K562 (cell line): Measurements from ENCODE around the gene C11orf52. TPM values are rescaled to one million over a fixed set of nuclear protein-coding genes. Genes with fewer than 3 reads are reported as not detected.

ENCODE experiments used
- CBX5 ChIP-seq: IDR thresholded peaks from 2 replicates; pipeline ENCODE4 v1.6.1; 2014; ENCODE audit warnings: low read depth, borderline replicate concordance
- CCAR2 ChIP-seq: fragments of 200-400 bp; formaldehyde crosslinking; IDR thresholded peaks from 2 replicates; pipeline ENCODE4 v1.6.1; 2017; ENCODE audit warnings: mild to moderate bottlenecking, low read depth, low read length
- HNRNPK ChIP-seq: fragments of 200-400 bp; formaldehyde crosslinking; IDR thresholded peaks from one replicate; pipeline ENCODE4 v1.6.1; 2018; ENCODE audit warnings: mild to moderate bottlenecking, low read depth, low read length; ENCODE audit not compliant: poor library complexity, severe bottlenecking
- MED1 ChIP-seq: sonication (generic); formaldehyde crosslinking; IDR thresholded peaks from 2 replicates; pipeline ENCODE4 v1.8.1; 2023; ENCODE audit warnings: missing genetic modification reagents, borderline replicate concordance
- PHB2 ChIP-seq: fragments of 450-650 bp; IDR thresholded peaks from 2 replicates; pipeline ENCODE4 v1.6.1; 2017; ENCODE audit warnings: low read depth
- SETDB1 ChIP-seq: IDR thresholded peaks from one replicate; pipeline ENCODE4 v1.6.1; 2012; ENCODE audit warnings: low read length, control low read depth, inconsistent platforms
- ZBTB8A ChIP-seq: fragments of 450-650 bp; IDR thresholded peaks from 2 replicates; pipeline ENCODE4 v1.6.1; 2018; ENCODE audit warnings: mild to moderate bottlenecking, moderate library complexity; ENCODE audit not compliant: partially characterized antibody
- ZFX ChIP-seq: sonication (generic); formaldehyde crosslinking; IDR thresholded peaks from 2 replicates; pipeline ENCODE4 v1.8.0; 2022; ENCODE audit warnings: mild to moderate bottlenecking, missing genetic modification reagents, moderate library complexity
- ZNF224 ChIP-seq: sonication (generic); formaldehyde crosslinking; IDR thresholded peaks from 2 replicates; pipeline ENCODE4 v1.8.0; 2022; ENCODE audit warnings: mild to moderate bottlenecking, missing genetic modification reagents
- ZNF75A ChIP-seq: fragments of 450-650 bp; formaldehyde crosslinking; IDR thresholded peaks from 2 replicates; pipeline ENCODE4 v1.4.0; 2020; ENCODE audit warnings: mild to moderate bottlenecking
- polyA plus RNA-seq, 8 experiments: library from polyadenylated mRNA; depleted of rRNA in 4 of 8; stranded (reverse) in 5 of 8; unstranded in 3 of 8; fragments of >200 nt; fragmentation: Nextera tagmentation in 2 of 8; fragmentation: Illumina TruSeq in 1 of 8; extraction: Ambion mirVana in 2 of 8; extraction: Trizol in 1 of 8; gene quantifications; 2 replicates each; pipeline versions ENCODE4 v1.2.1 to v1.2.3, GENCODE V29; 2011 to 2014; ENCODE audit warnings: inconsistent platforms in 1 of 8, missing spikeins in 1 of 8
- total RNA-seq, 7 experiments: library from RNA; depleted of rRNA in 6 of 7; stranded (reverse); fragments of >200 nt in 6 of 7; fragmentation: Illumina TruSeq in 2 of 7; extraction: Trizol in 2 of 7; gene quantifications; 2 replicates each; pipeline versions ENCODE4 v1.2.1 to v1.2.3, GENCODE V29; 2011 to 2021; ENCODE audit warnings: low replicate concordance in 1 of 7
- TF ChIP-seq, protein P1 (sequence below), 3 experiments: fragments of 200-800 bp in 1 of 3; fragments of 250-450 bp in 1 of 3; fragments of 450-650 bp in 1 of 3; sonication (Bioruptor Pico) in 1 of 3; sonication (Bioruptor generic) in 1 of 3; formaldehyde crosslinking in 1 of 3; IDR thresholded peaks; 2 replicates each; pipeline versions ENCODE4 v1.6.1 to v1.8.0; 2016 to 2022; ENCODE audit warnings: mild to moderate bottlenecking in 2 of 3, missing genetic modification characterization in 2 of 3, missing compliant biosample characterization in 1 of 3, moderate library complexity in 1 of 3
- TF ChIP-seq, protein P2 (sequence below): sonication (generic); formaldehyde crosslinking; IDR thresholded peaks from 2 replicates; pipeline ENCODE4 v1.8.1; 2023; ENCODE audit warnings: mild to moderate bottlenecking, missing genetic modification reagents
- TF ChIP-seq, protein P3 (sequence below): sonication (generic); formaldehyde crosslinking; IDR thresholded peaks from 2 replicates; pipeline ENCODE4 v1.8.1; 2023; ENCODE audit warnings: missing genetic modification reagents, mild to moderate bottlenecking, borderline replicate concordance
- TF ChIP-seq, protein P4 (sequence below): sonication (generic); formaldehyde crosslinking; IDR thresholded peaks from 2 replicates; pipeline ENCODE4 v1.8.1; 2022; ENCODE audit warnings: missing genetic modification reagents
- TF ChIP-seq, protein P5 (sequence below): fragments of 250-450 bp; sonication (Bioruptor Pico); IDR thresholded peaks from 2 replicates; pipeline ENCODE4 v1.8.0; 2021; ENCODE audit warnings: moderate library complexity, mild to moderate bottlenecking, inconsistent platforms

The C11orf52 gene
- total and polyA plus RNA-seq, 9 of the 15 experiments (the other 6 are each of a cell fraction or from before 2014, with no cell fraction given): 0.29 to 2.9 (median 1.0) TPM

DNA sequence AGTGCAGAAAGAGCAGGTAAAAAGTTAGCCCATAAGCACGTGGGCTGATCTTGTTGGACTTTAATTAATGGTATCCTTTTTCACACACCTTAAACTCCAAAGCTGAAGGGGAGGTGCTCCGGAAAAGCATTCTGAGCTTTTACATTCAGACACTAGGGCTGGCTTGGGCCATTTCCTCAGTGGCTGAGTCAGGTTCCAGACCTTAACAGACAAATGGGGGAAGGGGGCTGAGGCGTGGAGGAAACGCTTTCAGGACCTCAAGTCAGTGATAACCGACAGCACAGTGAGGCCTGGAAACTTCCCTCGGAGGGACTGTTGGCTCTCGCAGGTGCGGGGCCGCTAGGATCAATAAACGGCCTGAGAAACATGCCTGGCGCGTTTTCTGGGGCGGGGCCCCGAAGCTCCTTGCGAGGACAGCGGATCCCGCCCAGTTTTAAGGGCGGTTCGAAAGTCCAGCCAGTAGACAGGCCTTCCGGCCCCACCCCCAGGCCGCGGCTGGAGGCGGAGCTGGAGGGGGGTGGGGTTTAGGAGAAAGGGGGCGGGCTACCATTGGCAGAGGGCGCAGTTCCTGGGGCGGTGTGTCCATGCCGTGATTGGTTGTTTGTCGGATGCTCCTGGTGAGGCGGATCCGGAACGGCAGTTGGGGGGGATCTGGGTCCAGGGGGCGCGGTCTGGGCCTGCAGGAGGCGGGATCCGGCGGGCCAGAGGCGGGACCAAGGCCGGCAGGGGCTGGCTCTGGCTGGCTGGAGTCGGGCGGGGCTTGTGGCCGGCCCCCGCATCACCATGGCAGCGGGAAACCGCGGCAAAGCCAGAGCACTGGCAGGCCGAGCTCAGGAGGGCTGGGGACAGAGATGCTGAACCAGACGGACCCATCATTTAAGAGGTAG is 8.0 kb downstream of the C11orf52 start (continued):
- TF ChIP-seq, protein P1, sequence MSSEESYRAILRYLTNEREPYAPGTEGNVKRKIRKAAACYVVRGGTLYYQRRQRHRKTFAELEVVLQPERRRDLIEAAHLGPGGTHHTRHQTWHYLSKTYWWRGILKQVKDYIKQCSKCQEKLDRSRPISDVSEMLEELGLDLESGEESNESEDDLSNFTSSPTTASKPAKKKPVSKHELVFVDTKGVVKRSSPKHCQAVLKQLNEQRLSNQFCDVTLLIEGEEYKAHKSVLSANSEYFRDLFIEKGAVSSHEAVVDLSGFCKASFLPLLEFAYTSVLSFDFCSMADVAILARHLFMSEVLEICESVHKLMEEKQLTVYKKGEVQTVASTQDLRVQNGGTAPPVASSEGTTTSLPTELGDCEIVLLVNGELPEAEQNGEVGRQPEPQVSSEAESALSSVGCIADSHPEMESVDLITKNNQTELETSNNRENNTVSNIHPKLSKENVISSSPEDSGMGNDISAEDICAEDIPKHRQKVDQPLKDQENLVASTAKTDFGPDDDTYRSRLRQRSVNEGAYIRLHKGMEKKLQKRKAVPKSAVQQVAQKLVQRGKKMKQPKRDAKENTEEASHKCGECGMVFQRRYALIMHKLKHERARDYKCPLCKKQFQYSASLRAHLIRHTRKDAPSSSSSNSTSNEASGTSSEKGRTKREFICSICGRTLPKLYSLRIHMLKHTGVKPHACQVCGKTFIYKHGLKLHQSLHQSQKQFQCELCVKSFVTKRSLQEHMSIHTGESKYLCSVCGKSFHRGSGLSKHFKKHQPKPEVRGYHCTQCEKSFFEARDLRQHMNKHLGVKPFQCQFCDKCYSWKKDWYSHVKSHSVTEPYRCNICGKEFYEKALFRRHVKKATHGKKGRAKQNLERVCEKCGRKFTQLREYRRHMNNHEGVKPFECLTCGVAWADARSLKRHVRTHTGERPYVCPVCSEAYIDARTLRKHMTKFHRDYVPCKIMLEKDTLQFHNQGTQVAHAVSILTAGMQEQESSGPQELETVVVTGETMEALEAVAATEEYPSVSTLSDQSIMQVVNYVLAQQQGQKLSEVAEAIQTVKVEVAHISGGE (CRISPR knock-in tag; IDR thresholded peaks at IDR 0.05): peak in 1 of 3 experiments; percentile 58; a peak in 1 of 6 replicates
- TF ChIP-seq, protein P2, sequence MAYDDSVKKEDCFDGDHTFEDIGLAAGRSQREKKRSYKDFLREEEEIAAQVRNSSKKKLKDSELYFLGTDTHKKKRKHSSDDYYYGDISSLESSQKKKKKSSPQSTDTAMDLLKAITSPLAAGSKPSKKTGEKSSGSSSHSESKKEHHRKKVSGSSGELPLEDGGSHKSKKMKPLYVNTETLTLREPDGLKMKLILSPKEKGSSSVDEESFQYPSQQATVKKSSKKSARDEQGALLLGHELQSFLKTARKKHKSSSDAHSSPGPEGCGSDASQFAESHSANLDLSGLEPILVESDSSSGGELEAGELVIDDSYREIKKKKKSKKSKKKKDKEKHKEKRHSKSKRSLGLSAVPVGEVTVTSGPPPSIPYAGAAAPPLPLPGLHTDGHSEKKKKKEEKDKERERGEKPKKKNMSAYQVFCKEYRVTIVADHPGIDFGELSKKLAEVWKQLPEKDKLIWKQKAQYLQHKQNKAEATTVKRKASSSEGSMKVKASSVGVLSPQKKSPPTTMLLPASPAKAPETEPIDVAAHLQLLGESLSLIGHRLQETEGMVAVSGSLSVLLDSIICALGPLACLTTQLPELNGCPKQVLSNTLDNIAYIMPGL: no peak
- TF ChIP-seq, protein P3, sequence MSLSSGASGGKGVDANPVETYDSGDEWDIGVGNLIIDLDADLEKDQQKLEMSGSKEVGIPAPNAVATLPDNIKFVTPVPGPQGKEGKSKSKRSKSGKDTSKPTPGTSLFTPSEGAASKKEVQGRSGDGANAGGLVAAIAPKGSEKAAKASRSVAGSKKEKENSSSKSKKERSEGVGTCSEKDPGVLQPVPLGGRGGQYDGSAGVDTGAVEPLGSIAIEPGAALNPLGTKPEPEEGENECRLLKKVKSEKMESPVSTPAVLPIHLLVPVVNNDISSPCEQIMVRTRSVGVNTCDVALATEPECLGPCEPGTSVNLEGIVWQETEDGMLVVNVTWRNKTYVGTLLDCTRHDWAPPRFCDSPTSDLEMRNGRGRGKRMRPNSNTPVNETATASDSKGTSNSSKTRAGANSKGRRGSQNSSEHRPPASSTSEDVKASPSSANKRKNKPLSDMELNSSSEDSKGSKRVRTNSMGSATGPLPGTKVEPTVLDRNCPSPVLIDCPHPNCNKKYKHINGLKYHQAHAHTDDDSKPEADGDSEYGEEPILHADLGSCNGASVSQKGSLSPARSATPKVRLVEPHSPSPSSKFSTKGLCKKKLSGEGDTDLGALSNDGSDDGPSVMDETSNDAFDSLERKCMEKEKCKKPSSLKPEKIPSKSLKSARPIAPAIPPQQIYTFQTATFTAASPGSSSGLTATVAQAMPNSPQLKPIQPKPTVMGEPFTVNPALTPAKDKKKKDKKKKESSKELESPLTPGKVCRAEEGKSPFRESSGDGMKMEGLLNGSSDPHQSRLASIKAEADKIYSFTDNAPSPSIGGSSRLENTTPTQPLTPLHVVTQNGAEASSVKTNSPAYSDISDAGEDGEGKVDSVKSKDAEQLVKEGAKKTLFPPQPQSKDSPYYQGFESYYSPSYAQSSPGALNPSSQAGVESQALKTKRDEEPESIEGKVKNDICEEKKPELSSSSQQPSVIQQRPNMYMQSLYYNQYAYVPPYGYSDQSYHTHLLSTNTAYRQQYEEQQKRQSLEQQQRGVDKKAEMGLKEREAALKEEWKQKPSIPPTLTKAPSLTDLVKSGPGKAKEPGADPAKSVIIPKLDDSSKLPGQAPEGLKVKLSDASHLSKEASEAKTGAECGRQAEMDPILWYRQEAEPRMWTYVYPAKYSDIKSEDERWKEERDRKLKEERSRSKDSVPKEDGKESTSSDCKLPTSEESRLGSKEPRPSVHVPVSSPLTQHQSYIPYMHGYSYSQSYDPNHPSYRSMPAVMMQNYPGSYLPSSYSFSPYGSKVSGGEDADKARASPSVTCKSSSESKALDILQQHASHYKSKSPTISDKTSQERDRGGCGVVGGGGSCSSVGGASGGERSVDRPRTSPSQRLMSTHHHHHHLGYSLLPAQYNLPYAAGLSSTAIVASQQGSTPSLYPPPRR (CRISPR knock-in tag): no peak
- TF ChIP-seq ZNF224 (CRISPR knock-in tag): no peak
- TF ChIP-seq SETDB1: no peak
- TF ChIP-seq, protein P4, sequence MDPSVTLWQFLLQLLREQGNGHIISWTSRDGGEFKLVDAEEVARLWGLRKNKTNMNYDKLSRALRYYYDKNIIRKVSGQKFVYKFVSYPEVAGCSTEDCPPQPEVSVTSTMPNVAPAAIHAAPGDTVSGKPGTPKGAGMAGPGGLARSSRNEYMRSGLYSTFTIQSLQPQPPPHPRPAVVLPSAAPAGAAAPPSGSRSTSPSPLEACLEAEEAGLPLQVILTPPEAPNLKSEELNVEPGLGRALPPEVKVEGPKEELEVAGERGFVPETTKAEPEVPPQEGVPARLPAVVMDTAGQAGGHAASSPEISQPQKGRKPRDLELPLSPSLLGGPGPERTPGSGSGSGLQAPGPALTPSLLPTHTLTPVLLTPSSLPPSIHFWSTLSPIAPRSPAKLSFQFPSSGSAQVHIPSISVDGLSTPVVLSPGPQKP: no peak
- TF ChIP-seq MED1 (CRISPR knock-in tag): no peak
- no peak for TF ChIP-seq CBX5
- TF ChIP-seq ZBTB8A: no peak
- TF ChIP-seq, protein P5, sequence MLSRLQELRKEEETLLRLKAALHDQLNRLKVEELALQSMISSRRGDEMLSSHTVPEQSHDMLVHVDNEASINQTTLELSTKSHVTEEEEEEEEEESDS (CRISPR knock-in tag): no peak
- no peak for TF ChIP-seq PHB2
- 0 out of 2 replicates have a peak, but pooled peaks have one; percentile 26 for TF ChIP-seq ZNF75A (CRISPR knock-in tag)
- TF ChIP-seq CCAR2: no peak
- TF ChIP-seq HNRNPK: no peak
- TF ChIP-seq ZFX: peak; percentile 66
